Stimulated activated CD4-positive, alpha-beta T cell treated with anti-CD3 and anti-CD28 coated beads, Interleukin-2, amount 100 ng/mL, for 24 hours (primary cell): ENCODE measurements around the gene NFATC2IP.
"Not testable (repeated sequence)": the region's sequence is repeated elsewhere in the genome, so short reads cannot be mapped to it uniquely, and the experiment has no call there.

Experiments used
- DNase-seq, 2 donors: peaks; one replicate each; pipeline ENCODE4 v3.0.0-alpha.2; 2020

The NFATC2IP gene

DNA sequence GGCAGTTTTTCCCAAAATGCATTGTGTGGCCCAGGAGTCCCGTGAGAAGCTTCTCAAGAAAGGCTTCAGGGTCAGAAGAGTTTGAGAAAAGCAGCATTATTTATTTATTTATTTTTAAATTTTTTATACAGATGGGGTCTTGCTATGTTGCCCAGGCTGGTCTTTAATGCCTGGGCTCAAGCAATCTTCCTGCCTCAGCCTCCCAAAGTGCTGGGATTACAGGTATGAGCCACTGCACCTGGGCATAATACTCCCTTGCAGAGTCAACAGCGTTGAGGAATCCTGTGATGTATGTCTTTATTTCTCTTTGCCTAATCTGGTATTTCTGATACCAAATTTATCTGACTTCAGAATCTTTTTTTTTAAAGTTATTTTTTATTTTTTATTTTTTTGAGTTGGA lies 49.3 kb downstream of the NFATC2IP start:
- DNase-seq: no peak

DNA sequence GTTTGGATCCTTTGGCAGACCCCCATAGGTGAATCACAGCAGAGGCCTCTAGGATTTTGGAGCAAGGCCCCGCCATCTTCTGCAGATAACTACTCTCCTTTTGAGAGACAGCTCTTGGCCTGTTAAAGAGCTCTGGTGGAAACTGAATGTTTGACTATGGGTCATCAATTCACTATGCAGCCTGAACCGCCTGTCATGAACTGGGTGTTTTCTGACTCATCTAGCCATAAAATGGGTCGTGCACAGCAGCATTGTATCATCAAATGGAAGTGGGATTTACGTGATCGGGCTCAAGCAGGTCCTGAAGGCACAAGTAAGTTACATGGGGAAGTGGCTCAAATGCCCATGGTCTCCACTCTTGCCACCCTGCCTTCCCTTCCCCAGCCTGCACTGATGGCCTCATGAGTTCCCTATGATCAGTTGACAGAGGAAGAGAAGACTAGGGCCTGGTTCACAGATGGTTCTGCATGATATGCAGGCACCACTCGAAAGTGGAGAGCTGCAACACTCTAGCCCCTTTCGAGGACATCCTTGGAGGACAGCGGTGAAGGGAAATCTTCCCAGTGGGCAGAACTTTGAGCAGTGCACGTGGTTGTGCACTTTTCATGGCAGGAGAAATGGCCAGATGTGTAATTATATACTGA lies 53.9 kb downstream of the NFATC2IP start:
- DNase-seq: not testable (repeated sequence)

DNA sequence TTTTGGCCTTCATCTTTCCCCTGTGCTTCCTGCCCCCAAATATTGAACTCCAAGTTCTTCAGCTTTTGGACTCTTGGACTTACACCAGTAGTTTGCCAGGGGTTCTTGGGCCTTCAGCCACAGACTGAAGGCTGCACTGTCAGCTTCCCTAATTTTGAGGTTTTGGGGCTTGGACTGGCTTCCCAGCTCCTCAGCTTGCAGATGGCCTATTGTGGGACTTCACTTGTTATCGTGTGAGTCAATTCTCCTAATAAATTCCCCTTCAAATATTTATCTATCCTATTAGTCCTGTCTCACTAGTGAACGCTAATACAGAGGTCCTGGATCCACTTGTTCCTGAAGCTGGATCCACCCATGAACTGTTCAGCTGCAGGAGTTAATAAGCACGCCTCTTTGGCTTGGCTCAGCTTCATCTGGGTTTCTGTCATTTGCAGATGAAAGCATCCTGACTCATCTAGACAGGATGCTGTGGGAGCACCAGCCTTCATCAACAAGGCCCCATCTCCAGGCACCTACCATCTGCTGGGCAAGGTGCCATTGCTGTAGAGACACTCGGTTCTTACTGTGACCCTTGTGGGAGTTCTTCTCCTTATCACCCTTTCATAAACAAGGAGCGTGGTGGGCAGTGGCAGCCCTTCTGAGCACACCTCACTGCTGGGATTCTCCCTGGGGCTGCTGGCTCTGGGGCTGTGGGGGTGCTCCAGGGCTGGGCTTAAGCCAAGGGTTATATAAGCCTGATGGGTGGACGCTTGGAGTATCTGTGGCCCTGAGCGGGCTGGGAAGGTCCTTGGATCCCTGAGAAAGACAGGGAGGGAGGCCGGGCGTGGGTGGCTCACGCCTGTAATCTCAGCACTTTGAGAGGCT lies 57.2 kb downstream of the NFATC2IP start:
- DNase-seq: peak; percentile 73 to 79

- peak; percentile 43 to 67 for DNase-seq
These were observed 58.5 kb downstream of the NFATC2IP start for GRCh38 chr16:29009050-29009837.

- DNase-seq: no peak
These were observed 59.1 kb downstream of the NFATC2IP start for GRCh38 chr16:29009838-29010166.

DNA sequence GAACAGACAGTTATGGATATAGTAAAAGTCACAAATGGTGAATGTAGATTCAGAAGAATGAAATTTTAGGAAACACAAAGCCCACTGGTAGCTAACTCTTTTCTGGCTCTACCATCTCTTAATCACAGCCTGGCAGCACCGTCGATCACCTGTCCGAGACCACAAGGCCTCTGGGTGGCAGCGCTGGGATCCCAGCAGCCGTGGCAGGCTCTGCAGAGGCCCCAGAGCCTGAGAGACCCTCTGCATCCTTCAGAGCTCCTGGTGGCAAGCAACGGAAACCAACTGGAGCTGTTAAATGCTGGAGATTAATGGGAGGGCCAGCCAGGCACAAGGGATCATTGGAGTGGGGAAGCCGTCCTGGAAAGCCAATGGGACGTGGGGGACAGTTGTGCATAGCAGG lies 60.4 kb downstream of the NFATC2IP start:
- no peak for DNase-seq

DNA sequence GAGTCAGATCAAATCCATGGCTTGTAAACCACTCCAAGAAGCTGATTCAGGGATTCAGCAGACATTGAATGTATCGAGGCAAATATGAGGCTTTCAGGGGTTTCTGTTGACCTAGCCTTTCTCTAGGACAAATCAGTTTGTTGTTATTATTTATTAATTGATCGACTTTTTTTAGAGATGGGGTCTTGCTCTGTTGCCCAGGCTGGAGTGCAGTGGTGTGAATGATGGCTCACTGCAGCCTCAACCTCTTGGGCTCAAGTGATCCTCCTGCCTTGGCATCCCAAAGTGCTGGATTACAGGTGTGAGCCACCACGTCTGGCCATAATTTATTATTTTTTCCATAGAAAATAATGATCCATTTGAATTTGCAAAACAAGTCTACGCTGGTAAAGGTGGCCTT lies 61.1 kb downstream of the NFATC2IP start:
- no peak for DNase-seq

GRCh38 chr16:29012913-29013553 lies 62.3 kb downstream of the NFATC2IP start:
- DNase-seq: peak in 1 of 2 donors; percentile 46

GRCh38 chr16:29014561-29015069 lies 63.9 kb downstream of the NFATC2IP start:
- DNase-seq: no peak
